GM21825 (cell line): ENCODE results near the gene PTPRR.
A peak's percentile ranks its signal among the peaks of the same experiment; 100 is the strongest.
"Not testable (repeated sequence)": the region's sequence is repeated elsewhere in the genome, so short reads cannot be mapped to it uniquely, and the experiment has no call there.

Experiments used
- ATAC-seq: cut with Tn5 transposase; IDR thresholded peaks from one replicate; pipeline ENCODE4 v1.9.1; 2021; ENCODE audit warnings: mild to moderate bottlenecking, moderate library complexity; ENCODE audit not compliant: unreplicated experiment

PTPRR gene

DNA sequence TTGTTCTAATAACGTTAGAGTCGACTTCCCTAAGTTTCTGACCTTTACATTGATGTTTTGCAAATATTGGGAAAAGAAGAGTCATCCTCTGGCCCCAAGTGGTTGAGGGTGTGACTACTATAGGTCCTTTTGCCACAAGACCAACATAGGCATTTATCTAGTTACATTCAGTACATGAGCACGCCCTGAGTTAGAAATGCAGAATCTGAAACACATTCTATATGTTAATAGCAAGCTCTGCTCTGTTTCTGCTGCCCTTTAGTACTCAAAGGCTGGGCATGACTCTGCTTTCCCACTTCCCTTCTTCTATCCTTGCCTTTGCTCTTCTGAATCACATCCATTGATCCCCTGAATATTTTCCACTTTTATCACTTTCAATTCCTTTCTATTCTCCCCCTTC, 168.2 kb downstream of the PTPRR start:
- no peak for ATAC-seq

DNA sequence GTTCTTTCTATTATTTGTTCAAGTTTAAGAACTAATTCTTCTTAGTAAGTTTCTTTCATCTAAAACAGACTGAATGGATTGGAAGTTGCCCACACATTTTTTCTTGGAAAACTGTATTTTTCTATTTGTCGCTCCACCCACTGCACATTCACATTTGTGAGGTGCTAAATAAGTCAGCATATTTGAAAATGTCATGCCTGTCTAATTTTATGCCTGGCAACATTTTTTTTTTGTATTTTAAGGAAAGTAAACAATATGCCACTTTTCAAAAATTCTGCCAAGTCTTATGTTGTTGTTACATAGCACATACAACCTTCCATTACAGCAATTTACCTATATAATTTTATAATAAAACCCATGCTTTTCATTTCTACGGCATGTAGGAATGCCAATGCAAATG, 170.6 kb downstream of the PTPRR start:
- ATAC-seq, result no peak

DNA sequence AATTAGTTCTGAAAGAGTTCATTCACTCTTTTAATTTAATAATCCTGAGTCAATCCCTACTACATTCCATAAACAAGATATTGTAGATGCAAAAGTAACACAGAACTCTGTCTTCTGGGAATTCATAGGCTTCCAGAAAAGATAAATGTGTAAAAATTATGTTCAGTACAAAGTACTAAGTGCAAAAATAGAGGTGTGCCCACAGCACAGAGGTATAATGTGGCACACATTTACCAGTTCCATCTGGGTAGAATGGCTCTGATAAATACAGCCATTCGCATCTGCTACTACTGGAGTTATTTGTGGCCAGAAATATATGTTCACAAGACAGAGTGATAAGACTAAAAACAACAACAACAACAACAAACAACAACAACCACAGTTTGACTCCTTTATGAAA, 171.7 kb downstream of the PTPRR start:
- no peak for ATAC-seq

DNA sequence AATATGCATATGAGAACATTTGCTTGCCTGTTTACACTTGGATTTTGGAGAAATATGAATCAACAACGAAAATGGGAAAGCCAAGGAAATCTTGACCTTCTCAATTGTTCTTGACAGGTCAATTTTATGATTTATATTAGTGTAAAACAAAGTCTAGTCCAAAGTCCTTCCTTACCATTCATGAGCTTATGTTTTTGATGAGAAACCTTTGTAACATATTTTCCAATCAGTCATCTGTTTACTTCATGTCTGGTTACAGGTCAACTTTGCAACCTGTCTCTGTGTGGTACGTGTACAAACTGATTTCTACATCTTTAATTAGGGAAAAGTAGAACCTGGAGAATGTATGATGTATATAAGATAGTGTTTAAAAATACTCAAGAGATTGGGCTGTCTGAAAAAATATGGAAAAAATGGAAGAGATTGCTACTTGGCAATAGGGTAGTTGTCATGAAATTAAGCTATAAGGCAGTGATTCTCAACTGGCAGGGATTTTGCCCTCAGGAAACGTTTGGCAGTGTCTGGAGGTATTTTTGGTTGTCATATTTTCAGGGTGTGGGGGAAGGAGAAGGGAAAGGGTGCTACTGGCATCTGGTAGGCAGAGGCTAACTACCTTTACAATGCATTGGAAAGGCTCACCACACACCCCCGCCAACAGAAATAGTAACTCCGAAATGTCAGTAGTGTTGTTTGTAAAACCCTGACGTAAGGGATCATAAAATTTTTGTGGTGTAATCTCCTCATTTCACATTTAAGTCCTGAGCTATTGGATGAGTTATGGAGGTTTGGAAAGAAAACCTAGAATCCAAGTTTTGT, 172.9 kb downstream of the PTPRR start:
- ATAC-seq, result no peak

DNA sequence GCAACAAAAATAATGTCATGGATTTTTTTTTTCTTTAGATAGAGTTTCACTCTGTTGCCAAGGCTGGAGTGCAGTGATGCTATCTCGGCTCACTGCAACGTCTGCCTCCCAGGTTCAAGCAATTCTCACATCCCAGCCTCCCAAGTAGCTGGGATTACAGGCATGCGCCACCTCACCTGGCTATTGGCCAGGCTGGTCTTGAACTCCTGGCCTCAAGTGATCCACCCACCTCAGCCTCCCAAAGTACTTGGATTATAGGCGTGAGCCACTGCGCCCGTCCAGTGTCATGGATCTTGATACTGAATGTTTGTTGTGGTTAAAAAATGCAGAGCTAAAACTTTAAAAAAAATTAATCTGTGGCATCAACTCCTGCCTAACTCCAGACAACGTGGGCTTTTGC, 175.5 kb downstream of the PTPRR start:
- no peak for ATAC-seq

DNA sequence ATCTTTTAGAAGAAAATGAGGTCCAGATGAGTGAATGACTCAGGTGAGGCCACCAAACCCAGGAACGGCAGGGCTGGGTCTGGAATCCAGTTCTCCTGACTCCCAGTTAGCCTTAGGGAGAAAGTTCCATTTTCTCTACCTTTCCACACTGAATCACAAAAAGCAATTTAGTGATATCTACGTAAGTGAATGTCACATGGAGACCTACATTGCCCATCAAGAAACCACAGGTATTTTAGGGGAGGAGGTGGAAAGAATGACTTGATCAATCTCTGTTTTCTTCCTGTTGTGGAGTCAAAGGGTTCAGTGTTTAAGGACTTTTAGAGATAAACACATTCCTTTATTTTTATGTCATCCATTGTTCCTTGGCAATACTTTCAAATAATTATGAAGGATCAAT, 176.4 kb downstream of the PTPRR start:
- no peak for ATAC-seq

DNA sequence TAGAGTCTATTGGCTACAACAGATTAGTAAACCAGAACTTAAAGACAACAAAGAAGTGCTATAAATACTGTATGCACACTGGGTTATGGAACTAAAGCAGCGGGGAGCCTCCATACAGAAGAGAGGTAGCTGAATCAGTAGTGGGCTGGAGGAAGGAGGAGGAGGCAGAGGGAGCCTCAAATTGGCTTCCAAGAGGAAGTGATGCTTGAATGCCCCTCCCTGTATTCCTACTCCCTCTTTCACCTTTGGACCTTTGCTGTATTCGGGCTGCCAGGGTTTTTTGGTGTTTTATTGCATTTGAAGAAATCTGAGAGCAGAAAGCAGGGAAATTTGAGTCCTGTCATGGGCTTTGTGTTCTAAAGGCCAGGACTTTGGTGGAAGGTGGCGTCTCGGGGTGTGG, 179.3 kb downstream of the PTPRR start:
- ATAC-seq, result no peak

DNA sequence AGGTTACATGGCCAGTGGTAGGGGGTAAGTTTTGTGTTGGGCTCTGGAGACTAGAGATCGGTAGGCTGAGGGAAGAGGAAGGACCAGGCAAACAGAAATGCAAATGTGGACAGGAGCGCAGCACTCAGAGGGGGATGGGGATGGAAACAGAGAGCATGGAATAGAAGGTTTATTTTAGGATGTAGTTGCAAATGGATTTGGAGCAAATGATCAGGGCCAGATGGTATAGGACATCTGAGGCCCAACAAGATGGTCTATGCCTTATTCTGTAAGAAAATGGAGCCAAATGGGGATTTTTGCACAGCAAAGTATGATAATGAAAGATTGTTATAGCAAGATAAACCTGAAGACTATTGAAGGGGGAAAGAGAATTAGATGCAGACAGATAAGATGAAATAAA, 180.8 kb downstream of the PTPRR start:
- no peak for ATAC-seq

DNA sequence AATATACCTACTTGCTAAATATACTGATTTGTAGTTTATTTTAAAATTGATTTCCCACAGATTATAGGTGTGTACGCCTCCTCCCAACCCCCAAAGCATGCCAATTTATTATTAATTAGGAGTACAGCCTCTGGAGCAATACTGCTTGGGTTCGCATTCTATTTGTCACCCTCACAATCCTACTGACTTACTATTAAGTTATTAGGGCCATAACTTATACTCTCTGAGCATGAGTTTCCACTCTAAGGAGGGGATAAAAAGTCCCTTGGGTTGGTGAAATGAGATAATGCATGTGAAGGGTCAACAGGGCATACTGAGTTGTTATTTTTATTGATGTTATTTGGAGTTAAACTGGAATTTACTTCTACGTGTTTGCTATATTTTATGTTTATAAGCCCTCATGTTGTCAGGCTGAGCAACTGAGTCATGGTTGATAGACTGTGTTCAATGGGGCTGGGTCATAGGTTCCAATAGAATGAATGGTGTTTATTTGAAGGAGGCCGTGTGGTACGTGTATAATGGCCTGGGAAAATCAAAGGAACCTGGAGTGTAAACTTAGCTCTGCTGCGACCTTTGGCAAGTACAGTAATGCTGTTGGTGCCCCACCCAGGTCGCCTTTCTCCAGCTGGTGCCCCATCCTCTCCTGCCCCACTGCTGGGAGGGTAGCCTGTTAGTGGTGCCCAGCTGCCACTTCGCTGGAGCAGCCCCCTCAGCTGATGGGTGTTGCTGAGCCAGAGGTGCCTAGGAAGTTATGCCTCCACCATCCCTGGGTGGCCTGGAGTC, 184.0 kb downstream of the PTPRR start:
- no peak for ATAC-seq

DNA sequence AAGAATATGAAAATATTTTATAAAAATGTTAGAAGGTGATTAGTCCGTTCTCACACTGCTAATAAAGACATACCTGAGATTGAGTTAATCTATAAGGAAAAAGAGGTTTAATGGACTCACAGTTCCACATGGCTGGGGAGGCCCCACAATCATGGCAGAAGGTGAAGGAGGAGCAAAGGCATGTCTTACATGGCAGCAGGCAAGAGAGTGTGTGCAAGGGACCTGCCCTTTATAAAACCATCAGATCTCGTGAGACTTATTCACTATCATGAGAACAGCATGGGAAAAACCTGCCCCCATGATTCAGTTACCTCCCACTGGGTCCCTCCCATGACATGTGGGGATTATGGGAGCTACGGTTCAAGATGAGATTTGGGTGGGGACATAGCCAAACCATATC, 185.3 kb downstream of the PTPRR start:
- not testable (repeated sequence) for ATAC-seq

DNA sequence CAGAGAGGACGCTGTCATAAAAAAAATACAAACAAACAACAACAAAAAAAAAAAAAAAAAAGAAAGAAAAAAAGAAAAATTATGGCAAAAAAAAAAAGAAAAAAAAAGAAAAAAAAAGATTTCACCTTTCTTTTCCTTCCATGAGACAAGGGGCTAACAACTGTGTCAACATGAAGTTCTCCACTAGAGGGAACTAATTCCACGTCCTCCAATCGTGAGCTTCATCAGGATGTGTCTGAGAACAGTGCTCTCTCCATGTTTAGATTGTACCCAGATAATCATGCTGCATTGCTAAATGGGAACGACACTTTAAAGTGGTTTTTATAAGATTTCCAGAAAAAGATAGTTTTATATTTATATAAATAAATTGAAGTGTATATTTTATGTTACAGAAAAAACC, 187.2 kb downstream of the PTPRR start:
- ATAC-seq, result peak; percentile 86

DNA sequence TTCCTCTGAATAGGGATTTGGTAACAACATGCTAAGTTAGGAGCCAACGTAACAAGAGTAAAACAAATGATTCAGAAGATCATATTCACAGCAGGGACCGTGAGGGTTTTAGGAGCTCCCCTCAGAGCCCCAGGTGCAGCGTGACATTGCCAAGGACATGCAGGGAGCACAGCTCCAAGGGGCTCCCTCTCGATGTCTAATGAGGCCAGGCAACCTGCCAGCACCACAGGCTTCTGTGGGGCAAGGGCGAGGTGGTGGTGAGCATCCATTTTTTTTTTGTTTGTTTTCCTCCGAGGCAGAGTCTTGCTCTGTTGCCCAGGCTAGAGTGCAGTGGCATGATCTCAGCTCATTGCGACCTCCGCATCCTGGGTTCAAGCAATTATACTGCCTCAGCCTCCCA, 188.3 kb downstream of the PTPRR start:
- ATAC-seq, result no peak

DNA sequence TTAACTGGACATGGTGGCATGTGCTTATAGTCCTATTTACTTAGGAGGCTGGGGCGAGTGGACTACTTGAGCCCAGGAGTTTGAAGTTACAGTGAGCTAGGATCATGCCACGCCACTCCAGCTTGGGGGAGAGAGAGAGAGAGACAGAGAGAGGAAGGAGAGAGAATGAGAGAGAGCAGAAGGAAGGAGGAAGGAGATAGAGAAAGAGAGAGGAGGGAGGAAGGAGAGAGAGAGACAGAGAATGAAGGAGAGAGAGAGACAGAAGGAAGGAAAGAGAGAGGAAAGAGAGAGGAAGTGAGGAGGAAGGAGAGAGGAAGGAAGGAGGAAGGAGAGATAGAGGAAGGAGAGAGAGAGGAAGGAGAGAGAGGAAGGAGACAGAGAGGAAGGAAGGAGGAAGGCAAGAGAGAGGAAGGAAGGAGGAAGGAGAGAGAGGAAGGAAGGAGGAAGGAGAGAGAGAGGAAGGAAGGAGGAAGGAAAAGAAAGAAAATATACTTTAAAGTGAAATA, 189.8 kb downstream of the PTPRR start:
- no peak for ATAC-seq

DNA sequence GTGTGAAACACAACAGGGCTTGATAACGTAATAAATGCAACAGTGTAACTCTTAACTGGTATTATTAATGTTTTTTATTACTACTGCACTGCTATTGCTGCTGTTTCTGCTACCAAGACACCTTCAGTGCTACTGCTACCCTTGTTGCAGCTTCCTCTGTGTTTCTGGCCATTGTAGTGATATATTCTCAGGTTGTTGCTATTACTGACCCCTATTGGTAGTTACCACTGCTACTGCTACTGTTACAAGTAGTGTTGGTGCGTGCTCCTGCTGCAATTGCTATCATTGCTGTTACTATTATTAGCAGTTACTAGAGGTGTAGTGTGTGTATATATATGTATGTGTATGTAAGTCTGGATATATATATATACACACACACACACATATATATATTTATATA, 196.1 kb downstream of the PTPRR start:
- ATAC-seq, result no peak

DNA sequence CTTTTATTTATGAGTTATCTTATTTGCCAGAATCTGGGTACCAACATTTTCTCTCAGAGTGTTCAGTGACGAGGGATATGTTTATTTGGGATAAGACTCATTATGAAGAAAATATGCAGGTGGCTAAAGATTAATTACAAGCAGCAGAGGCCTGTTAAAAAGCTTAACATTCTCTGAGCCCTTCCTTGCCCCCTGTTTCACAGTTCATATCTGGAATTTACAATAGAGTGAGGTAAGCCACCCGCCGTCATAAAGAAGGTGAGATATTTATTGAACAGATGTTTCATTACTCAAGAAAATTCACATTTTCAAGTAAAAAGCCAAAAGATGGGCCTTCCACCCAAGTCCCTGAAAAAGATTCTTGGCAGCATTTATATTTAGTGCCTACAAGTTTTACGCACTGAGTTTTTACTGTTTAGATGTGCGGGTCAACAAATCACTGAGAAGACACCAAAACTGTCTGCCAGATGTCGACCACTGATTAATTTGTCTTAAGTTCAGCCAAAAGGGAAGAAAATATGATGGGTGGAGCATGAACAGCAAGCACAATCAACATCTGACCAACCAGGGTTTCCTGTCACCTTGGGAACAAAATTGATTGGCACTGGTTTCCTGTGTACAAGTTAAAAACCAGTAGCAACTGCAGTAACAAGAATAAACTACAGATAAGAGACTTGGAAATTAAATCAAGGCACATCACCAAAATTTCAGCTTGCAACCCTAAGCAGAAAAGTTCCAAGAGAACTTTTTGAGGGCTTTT, 197.8 kb downstream of the PTPRR start:
- ATAC-seq, result no peak

DNA sequence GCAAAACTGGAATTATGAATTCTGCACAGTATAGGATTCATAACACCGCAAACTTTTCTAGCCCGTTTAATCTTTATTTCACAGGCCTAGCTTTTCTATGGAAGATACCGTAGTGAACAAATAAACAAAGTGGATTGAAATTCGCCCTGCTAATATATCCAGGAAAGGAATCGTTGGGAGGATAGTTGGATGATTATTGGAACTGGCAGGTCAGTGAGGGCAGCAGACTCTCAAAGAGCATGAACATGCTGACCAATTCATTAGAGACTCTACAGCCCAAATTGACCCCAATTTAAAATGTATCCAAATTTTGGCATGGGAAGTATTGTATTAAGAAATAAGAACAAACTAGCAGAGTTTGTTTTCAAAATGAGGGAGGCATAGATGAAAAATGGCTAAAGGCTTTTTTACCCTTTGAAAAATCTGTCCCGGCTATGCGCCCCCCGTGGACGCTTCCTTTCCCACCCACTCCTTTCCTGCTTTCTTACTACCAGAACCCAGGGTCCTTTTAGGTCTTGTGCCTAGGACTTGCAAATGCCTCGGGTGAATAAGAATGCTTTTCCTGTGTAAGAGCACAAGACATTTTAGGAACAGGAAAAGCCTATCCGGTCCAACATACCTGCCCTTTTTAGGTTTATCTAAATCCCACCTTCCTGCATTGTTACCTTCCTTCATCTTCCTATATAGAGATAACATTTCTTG, 198.7 kb downstream of the PTPRR start:
- no peak for ATAC-seq

DNA sequence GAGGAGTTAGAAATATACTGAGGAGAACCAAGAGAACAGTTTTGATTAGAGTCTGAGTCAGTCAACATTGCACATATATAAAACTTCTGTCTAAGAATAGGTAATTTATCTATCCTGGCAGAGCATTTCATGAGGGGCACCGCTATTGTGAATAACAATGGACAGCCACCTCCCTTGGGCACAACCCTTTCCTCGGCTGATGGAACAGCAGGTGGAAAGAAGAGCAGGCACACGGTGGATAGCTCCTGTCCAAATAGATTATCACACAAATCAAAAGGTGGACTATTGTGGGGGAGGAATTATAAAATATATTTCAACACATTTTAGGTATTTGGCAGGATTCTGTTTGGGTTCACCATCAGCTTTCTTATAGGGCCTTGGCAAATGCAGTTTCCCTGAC, 199.3 kb downstream of the PTPRR start:
- ATAC-seq, result no peak

DNA sequence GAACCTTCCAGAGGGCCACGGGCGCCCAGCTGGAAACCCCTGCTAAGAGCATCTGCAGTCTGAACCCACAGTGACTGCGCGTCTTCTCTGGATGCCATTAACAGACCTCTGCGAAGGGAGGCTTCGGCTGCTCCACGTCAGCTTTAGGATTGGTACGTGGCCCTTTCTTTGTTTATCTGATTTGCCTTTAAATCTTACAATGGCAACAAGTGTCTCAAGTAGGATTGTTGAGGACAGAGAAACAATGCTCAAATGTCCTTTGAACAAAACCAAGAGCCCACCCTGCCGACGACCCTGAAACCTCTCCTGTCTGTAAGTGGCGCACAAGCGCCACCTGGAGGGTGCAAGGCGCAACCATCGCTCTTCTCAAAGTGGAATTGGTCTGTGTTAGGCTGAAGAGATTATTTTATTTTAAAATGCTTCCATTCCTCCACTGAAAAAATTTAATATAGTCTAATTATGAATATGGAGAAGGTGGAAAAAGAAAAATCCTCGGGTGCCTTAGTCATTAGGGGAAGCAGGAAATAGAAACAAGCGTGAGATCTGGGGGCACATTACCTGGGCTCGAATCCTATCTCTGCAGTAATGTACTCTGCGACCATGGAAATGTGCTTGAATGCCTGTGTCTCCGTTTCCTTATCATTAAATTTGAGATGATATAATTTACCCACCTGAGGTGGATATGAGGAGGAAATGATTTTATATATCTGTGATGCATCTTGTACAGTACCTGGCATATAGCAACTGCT, 200.7 kb downstream of the PTPRR start:
- ATAC-seq, result no peak

DNA sequence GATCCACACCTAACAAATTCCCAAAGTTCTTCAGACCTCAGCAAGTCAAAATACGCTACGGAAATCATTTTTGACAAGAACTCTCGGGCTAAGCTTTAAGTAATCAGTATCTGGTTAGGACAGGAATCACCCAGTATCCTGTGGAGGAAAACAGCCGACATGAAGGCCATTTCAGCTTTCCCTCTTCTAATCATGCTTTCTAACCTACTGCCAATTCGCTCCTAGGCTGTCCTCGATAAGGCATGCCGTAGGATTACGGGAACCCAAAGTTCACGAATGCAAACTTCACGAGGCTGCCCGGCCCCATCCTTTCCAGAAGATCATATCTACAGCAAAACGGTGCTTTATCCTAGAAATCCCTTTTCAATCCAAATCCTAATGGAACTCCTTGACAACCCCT, 201.5 kb downstream of the PTPRR start:
- no peak for ATAC-seq

DNA sequence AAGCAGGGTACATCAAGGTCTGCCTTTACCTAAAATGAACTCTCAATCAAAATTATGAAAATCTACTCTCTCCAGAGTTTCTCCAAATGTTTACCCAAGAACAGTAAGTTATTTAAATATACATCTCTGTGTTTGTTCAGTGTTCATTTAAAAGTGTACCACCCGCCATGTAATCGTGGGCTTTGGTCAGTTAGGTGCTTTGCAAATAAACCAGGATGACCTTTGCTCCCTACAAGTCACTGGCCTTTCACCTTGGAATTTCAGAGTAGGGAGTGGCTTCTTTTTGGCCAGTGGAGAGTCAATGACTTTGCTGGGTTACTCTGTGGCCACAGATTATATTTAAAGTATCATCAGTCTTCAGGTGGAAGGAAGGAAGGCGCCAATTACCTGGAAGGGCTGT, 208.7 kb downstream of the PTPRR start:
- no peak for ATAC-seq
